NCI-H2081 treated with DMSO at 0.1 percent for 48 hours (cell line): ENCODE results near the gene MYDGF.

ENCODE experiments used
- DNase-seq: peaks from one replicate; lab custom pipeline; 2025; lab: John Stamatoyannopoulos, UW

The MYDGF gene

DNA sequence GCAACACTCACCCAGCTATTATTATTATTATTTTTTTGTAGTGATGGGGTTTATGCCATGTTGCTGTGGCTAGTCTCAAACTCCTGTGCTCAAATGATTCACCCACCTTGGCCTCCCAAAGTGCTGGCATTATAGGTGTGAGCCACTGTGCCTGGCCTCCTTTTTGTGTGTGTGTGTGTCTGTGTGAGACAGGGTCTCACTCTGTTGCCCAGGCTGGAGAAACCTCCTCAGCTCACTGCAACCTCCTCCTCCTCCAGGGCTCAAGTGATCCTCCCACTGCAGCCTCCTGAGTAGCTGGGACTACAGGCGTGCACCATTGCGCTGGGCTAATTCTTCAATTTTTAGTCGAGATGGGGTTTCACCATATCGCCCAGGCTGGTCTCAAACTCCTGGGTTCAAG lies 3.6 kb upstream of the MYDGF start:
- DNase-seq = no peak

- no peak for DNase-seq
These were observed 3.1 kb upstream of the MYDGF start for GRCh38 chr19:4673216-4673615.

DNA sequence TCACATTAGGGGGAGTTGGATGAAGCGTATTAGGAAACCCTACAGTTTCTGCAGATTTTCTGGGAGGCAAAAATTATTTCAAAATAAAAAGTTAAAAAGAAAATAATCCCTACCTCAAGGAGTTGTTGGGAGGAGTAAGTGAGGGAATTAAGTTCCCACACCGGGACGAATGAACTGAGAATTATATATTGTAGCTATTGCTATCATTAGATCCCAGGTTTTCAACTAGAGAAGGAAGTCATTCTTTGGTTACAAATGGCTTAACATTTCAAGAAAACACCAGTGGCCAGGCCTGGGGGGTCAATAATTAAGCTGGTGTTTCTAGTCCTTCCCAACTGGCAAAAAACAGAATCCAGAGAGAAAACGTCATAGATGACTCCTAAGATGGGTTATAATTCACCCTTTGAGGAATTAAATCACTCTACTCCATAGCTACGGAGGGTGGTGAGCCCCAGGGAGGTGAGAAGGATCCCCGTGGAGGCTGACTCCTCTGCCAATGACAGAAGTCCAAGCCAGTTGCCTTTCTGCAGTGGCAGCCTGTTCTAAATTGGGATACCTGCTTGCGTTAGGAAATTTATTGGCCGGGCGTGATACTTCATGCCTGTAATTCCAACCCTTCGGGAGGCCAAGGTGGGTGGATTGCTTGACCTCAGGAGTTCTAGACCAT lies 1.2 kb upstream of the MYDGF start:
- no peak for DNase-seq

GRCh38 chr19:4664642-4665041 lies 5.5 kb downstream of the MYDGF start:
- DNase-seq = no peak

DNA sequence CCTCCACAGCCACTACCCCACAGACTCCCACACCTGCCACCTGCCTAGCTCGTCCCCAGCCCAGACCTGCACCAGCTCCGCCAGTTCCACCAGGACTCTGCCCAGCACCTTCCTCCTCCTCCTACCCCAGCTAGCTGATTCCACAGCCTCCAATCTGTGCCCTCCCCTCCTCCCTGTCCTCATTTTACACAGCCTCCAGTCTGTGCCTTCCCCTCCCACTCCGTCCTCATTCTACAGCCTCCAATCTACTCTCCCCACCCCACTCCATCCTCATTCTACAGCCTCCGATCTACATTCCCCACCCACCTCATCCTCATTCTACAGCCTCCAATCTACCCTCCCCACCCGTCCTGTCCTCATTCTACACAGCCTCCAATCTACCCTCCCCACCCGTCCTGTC lies 7.3 kb downstream of the MYDGF start:
- DNase-seq = no peak

- DNase-seq = no peak
These were observed 8.0 kb downstream of the MYDGF start for GRCh38 chr19:4662020-4662695.

- DNase-seq = no peak
These were observed 9.1 kb downstream of the MYDGF start for GRCh38 chr19:4660993-4661392.

DNA sequence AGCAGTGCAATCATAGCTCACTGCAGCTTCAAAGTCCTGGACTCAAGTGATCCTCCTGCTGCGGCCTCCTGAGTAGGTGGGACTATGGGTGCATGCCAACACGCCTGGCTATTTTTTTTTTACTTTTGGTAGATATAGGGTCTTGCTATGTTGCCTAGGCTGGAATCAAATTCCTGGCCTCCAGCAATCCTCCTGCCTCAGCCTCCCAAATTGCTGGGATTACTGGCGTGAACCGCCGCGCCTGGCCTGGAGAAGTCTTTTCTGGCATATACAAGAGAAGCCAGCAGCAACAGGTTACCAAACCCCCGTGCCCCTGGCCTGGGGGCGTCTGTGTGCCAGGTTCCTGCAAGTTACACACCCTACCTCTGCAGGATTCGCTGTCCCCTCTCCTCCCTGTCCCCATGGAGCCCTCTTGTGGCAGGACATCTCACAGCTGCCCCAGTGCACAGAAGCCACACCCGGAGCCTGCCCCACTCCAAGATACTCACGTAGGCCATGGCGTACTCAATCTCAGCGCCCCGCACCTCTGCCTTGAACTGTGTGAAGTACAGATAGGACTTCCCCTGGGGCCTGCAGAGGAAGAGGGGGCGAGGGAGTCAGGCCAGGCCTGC lies 9.9 kb downstream of the MYDGF start:
- DNase-seq = no peak

DNA sequence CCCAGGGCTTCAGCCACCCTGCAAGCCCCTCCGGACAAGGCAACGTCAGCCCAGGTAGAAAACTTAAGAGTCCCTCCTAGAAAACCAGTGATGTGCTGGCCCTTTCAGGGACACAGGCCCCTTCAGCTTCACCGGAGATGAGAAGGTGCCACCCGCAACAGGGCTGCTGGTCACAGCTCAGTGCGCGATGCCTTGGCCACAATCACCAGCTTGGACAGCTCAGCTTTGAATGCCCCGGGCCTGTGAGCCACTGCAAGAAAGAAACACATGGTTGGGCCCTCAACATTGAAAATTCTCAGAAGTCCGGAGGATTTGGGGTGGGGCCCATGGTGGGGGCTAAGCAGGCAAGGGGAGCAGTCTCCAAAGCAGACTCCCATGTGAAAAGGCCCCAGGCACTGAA lies 12.3 kb downstream of the MYDGF start:
- DNase-seq = no peak

DNA sequence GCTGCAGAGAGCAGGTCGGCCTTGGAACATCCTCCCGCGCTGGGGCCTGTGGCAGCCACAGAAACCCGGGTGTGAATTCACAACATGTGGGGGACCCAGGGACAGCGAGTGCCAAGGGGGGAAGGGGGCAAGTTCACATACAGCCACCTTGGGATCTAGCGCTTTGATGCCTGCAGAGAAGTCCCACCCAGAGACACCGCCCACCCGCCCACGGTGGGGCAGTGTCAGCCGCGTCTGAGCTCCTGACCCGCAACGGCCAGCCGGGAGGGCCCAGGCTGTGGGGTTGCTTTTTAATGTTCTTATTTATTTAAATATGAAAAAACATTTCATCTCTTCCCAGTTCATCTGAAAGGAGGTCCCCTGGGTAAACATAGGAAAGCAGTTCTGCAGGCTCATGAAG lies 12.9 kb downstream of the MYDGF start:
- no peak for DNase-seq

GRCh38 chr19:4656102-4656501 lies 14.0 kb downstream of the MYDGF start:
- no peak for DNase-seq

GRCh38 chr19:4654437-4655361 lies 15.4 kb downstream of the MYDGF start:
- no peak for DNase-seq

- no peak for DNase-seq
These were observed 16.2 kb downstream of the MYDGF start for GRCh38 chr19:4653793-4654436.

- no peak for DNase-seq
These were observed 18.1 kb downstream of the MYDGF start for GRCh38 chr19:4652075-4652474.

DNA sequence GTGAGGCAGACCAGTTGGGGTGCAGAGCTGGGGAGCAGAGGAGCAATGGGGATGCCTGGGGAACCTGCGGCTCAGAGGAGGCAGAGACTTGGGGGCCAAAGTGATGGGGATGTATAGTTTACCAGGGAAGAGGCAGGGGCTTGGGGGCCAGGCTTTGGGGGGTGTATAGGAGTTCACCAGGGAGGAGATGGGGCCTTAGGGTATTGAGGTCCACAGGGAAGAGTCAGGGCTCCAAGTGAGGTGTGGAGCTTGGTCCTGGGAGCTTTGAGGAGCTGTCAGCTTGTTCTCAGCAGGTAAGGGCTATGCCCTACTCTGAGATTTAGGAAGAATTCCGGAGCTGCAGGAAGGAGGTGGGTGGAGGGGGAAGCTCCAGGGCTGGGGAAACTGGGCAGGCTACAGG lies 20.0 kb downstream of the MYDGF start:
- no peak for DNase-seq

DNA sequence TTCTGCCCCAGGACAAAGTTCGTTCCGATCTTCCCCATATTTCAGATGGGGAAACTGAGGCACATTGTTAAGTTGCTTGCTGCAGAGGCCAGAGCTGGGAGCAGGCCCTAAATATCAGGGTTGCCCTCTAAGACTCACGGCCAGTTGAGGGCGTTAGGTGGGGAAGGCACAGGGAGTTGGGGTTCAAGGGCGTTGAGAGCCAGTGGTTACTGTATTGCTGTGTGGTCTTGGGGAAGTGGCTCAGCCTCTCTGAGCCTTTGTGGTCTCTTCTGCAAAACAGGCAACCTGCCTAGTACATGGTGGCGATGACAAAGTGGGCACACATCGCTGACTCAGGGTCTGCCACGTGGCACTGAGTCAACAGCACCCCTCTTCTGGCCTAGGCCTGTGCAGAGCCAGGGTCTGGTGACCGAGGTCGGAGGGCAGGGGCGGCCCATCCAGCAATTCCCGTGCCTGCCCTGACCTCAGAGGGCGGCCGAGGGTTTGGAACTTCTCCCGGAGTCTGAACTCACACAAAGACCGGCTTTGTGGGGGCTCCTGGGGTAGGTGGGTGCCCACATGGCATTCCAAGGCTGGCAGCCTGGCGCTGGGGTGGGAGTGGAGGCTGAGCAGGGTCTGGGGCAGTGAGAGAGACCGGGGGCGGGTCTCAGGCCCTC lies 20.6 kb downstream of the MYDGF start:
- no peak for DNase-seq

DNA sequence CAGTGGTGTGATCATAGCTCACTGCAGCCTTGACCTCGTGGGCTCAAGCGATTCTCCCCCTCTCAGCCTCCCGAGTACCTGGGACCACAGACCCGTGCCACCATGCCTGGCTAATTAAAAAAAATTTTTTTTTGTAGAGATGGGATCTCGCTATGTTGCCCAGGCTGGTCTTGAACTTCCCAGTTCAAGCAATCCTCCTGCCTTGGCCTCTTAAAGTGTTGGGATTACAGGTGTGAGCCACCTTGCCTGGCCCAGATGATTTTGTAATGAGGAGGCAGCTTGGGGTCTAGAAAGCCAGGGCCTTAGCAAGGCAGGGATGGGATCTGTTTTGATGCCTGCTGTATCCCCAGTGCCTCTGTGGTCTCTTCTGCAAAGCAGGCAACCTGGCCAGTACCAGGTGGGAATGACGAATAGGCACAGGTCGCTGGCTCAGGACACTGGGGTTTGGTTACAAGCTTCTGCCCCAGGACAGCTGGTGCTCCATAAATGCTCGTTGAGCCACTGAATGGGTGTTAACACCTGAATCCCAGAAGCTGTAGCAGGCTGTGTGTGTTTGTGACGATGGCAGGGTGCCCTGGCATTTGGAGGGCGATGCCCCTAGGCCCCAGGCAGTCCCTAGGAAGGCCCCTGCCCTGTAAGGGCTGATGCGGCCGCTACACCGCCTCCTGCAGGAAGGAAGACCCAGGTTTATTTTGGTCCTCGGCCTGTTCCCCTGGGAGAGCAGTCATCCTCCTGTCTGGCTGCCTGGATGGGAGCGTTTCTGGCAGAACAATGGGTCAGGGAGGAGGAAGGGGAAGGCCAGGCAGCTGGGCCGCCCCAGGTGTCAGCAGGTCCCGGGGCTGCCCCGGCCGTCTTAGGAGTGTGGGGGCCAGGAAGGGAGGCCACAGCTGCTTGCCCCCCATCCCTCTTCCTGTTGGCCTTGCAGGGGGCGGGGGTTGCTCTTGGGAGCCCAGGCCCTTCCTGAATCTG lies 22.2 kb downstream of the MYDGF start:
- DNase-seq = no peak

GRCh38 chr19:4645718-4646117 lies 24.4 kb downstream of the MYDGF start:
- DNase-seq = no peak

- no peak for DNase-seq
These were observed 27.5 kb downstream of the MYDGF start for GRCh38 chr19:4642625-4643024.

DNA sequence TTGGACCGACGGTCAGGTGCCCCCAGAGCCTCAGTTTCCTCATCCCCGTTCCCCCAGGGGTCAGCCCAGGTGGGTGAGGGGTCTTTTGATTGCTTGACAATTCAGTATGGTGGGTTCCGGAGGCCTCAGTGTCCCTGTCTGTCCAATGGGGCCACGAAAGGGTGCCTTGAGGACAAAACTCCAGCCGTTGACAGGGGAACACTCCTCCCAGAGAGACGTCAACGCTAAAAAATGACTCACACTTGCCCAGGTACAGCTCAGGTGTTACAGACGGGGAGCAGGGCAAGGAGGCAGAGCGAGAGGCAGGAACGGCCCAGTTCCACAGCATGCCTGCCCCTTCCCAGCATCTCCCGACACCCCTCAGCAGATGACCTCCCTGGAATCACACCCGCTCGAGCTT lies 29.0 kb downstream of the MYDGF start:
- DNase-seq = no peak
